ENCODE measurements around the gene HMGN3.

HMGN3 gene

GRCh38 chr6:79232696-79233462, 1.6 kb downstream of the HMGN3 start:
- DNase-seq (ENCODE audit: low spot score) = no peak

GRCh38 chr6:79231666-79232065, 2.8 kb downstream of the HMGN3 start:
- DNase-seq (ENCODE audit: low spot score) = no peak

- DNase-seq (ENCODE audit: low spot score) = no peak
Measured at GRCh38 chr6:79231101-79231500, 3.4 kb downstream of the HMGN3 start.

- no peak for DNase-seq (ENCODE audit: low spot score)
Measured at GRCh38 chr6:79230149-79230548, 4.3 kb downstream of the HMGN3 start.

- no peak for DNase-seq (ENCODE audit: low spot score)
Measured at GRCh38 chr6:79227445-79227844, 7.0 kb downstream of the HMGN3 start.

- no peak for DNase-seq (ENCODE audit: low spot score)
Measured at GRCh38 chr6:79226660-79227059, 7.8 kb downstream of the HMGN3 start.

- DNase-seq (ENCODE audit: low spot score) = no peak
Measured at GRCh38 chr6:79225717-79226599, 8.5 kb downstream of the HMGN3 start.

GRCh38 chr6:79223611-79224404, 10.7 kb downstream of the HMGN3 start:
- no peak for DNase-seq (ENCODE audit: low spot score)

- DNase-seq (ENCODE audit: low spot score) = no peak
Measured at GRCh38 chr6:79215213-79215824, 19.2 kb downstream of the HMGN3 start.

GRCh38 chr6:79212859-79213258, 21.6 kb downstream of the HMGN3 start:
- no peak for DNase-seq (ENCODE audit: low spot score)

GRCh38 chr6:79208816-79209215, 25.7 kb downstream of the HMGN3 start:
- no peak for DNase-seq (ENCODE audit: low spot score)

GRCh38 chr6:79203753-79204253, 30.7 kb downstream of the HMGN3 start:
- DNase-seq (ENCODE audit: low spot score) = no peak

- no peak for DNase-seq (ENCODE audit: low spot score)
Measured at GRCh38 chr6:79202556-79202955, 31.9 kb downstream of the HMGN3 start.

- DNase-seq (ENCODE audit: low spot score) = no peak
Measured at GRCh38 chr6:79201983-79202382, 32.5 kb downstream of the HMGN3 start.

- no peak for DNase-seq (ENCODE audit: low spot score)
Measured at GRCh38 chr6:79201143-79201542, 33.3 kb downstream of the HMGN3 start.

- no peak for DNase-seq (ENCODE audit: low spot score)
Measured at GRCh38 chr6:79196912-79197311, 37.6 kb downstream of the HMGN3 start.

- no peak for DNase-seq (ENCODE audit: low spot score)
Measured at GRCh38 chr6:79193971-79194370, 40.5 kb downstream of the HMGN3 start.

- DNase-seq (ENCODE audit: low spot score) = no peak
Measured at GRCh38 chr6:79189760-79190350, 44.6 kb downstream of the HMGN3 start.

- no peak for DNase-seq (ENCODE audit: low spot score)
Measured at GRCh38 chr6:79188885-79189480, 45.5 kb downstream of the HMGN3 start.

- no peak for DNase-seq (ENCODE audit: low spot score)
Measured at GRCh38 chr6:79188107-79188506, 46.4 kb downstream of the HMGN3 start.

GRCh38 chr6:79186564-79186963, 47.9 kb downstream of the HMGN3 start:
- DNase-seq (ENCODE audit: low spot score) = no peak
